ENCODE data around the gene TNPO3. TPM values are rescaled to one million over a fixed set of nuclear protein-coding genes. Genes with fewer than 3 reads are reported as not detected.

TNPO3 gene
- total RNA-seq, 1 experiment from 2014 or later: 58.5 TPM

- Histone ChIP-seq H3K36me3 (ENCODE audit: control insufficient read depth in 1 of 2, insufficient read depth in 2 of 2, low read length in 2 of 2) (no peaks in the 10 kb centered on the region), H3K9me2 (ENCODE audit: insufficient read depth) (no peaks in the 10 kb centered on the region), H2AFZ (ENCODE audit: low read depth, low read length, poor library complexity, severe bottlenecking) (no peak overlapping the region), H3K27ac (ENCODE audit: low read depth, low read length) (no peak overlapping the region), H3K9ac (ENCODE audit: low read length) (no peak overlapping the region), H3K4me2 (ENCODE audit: low read length) (no peak overlapping the region), H4K20me1 (ENCODE audit: insufficient read depth) (no peaks in the 10 kb centered on the region), H3K9me3 (ENCODE audit: control insufficient read depth in 1 of 2, insufficient read depth in 1 of 2, low read depth in 1 of 2, low read length in 2 of 2) (no peaks in the 10 kb centered on the region), H3K4me1 (ENCODE audit: control insufficient read depth in 1 of 2, insufficient read depth in 2 of 2, low read length in 2 of 2) (no peaks in the 10 kb centered on the region), H3K79me2 (ENCODE audit: insufficient read depth, low read length) (no peaks in the 10 kb centered on the region), H3K27me3 (ENCODE audit: insufficient read depth, low read length) (no peaks in the 10 kb centered on the region), H3K4me3 (replicated peaks in 1 of 2; ENCODE audit: low read depth in 1 of 2, low read length in 2 of 2) (no peak overlapping the region)
- CTCF ChIA-PET: interaction anchor here (0.7 kb wide), 1 partner anchor 394 kb away, joined by 3 read pairs; no protein-coding TSS in a partner anchor
- RAD21 ChIA-PET (ENCODE audit: low non-redundant PET in 1 of 2, low total read pairs in 2 of 2, uncharacterized antibody in 2 of 2, unreplicated experiment in 2 of 2): no interaction called here
- no TSS peak for BruUV-seq (replicated peaks)
- POLR2A ChIA-PET: no interaction called here
- TF ChIP-seq REST (IDR thresholded peaks at IDR 0.05; ENCODE audit: low read depth) (no peak), RAD21 (IDR thresholded peaks at IDR 0.05; ENCODE audit: low read depth) (no peak), JUND (IDR thresholded peaks at IDR 0.05) (no peak), SIN3A (IDR thresholded peaks at IDR 0.05; ENCODE audit: low read depth) (no peak)
- intact Hi-C loops (cut with micrococcal nuclease): no loop called here
- DNase-seq (ENCODE audit: low read depth, low spot score) (no peak), ATAC-seq (no peak)
Measured at GRCh38 chr7:129083525-129083924, 28.6 kb upstream of the TNPO3 start.

GRCh38 chr7:129078455-129078854 lies 23.5 kb upstream of the TNPO3 start:
- no peak overlapping the region for H2AFZ ChIP-seq (ENCODE audit: low read depth, low read length, poor library complexity, severe bottlenecking)
- H3K27ac ChIP-seq (ENCODE audit: low read depth, low read length): no peak overlapping the region
- POLR2A ChIA-PET: interaction anchor here (0.7 kb wide), 1 partner anchor 10 kb away, joined by 3 read pairs; no protein-coding TSS in a partner anchor
- H4K20me1 ChIP-seq (ENCODE audit: insufficient read depth): no peaks in the 10 kb centered on the region
- RAD21 ChIA-PET (ENCODE audit: low non-redundant PET in 1 of 2, low total read pairs in 2 of 2, uncharacterized antibody in 2 of 2, unreplicated experiment in 2 of 2): no interaction called here
- CTCF ChIA-PET: interaction anchor here (2.6 kb wide), 1 partner anchor 13 kb away, joined by 10 read pairs; no protein-coding TSS in a partner anchor
- H3K9ac ChIP-seq (ENCODE audit: low read length): no peak overlapping the region
- no peak for ATAC-seq
- H3K4me3 ChIP-seq (replicated peaks in 1 of 2; ENCODE audit: low read depth in 1 of 2, low read length in 2 of 2): no peak overlapping the region
- H3K4me1 ChIP-seq (ENCODE audit: control insufficient read depth in 1 of 2, insufficient read depth in 2 of 2, low read length in 2 of 2): no peaks in the 10 kb centered on the region
- H3K36me3 ChIP-seq (ENCODE audit: control insufficient read depth in 1 of 2, insufficient read depth in 2 of 2, low read length in 2 of 2): no peaks in the 10 kb centered on the region
- no peaks in the 10 kb centered on the region for H3K9me3 ChIP-seq (ENCODE audit: control insufficient read depth in 1 of 2, insufficient read depth in 1 of 2, low read depth in 1 of 2, low read length in 2 of 2)
- intact Hi-C loops (cut with micrococcal nuclease): no loop called here
- H3K9me2 ChIP-seq (ENCODE audit: insufficient read depth): no peaks in the 10 kb centered on the region
- no TSS peak for BruUV-seq (replicated peaks)
- no peak for DNase-seq (ENCODE audit: low read depth, low spot score)
- no peaks in the 10 kb centered on the region for H3K27me3 ChIP-seq (ENCODE audit: insufficient read depth, low read length)
- no peak for TF ChIP-seq CTCF (IDR thresholded peaks at IDR 0.05 in 2 of 3, conservative IDR thresholded peaks at IDR 0.05 in 1 of 3; ENCODE audit: borderline replicate concordance in 1 of 3, insufficient read depth in 1 of 3, low read depth in 2 of 3, low read length in 2 of 3)
- TF ChIP-seq ZFX (IDR thresholded peaks at IDR 0.05): no peak
- TF ChIP-seq ELF1 (IDR thresholded peaks at IDR 0.05; ENCODE audit: borderline replicate concordance, low read depth): no peak
- no peak for TF ChIP-seq TCF7L2 (IDR thresholded peaks at IDR 0.05; ENCODE audit: borderline replicate concordance, extremely low read depth, insufficient read depth, insufficient read length)
- TF ChIP-seq ZBTB33 (IDR thresholded peaks at IDR 0.05; ENCODE audit: extremely low read depth, insufficient replicate concordance, low read length): no peak
- TF ChIP-seq MAX (IDR thresholded peaks at IDR 0.05): no peak
- TF ChIP-seq POLR2AphosphoS5 (IDR thresholded peaks at IDR 0.05; ENCODE audit: low read depth, low read length): no peak
- no peaks in the 10 kb centered on the region for H3K79me2 ChIP-seq (ENCODE audit: insufficient read depth, low read length)
- H3K4me2 ChIP-seq (ENCODE audit: low read length): no peak overlapping the region
